Measurements from ENCODE around the gene GGA3. TPM values are rescaled to one million over a fixed set of nuclear protein-coding genes. Genes with fewer than 3 reads are reported as not detected.

Gene GGA3
- total and polyA plus RNA-seq, 10 of the 15 experiments (the other 5 are each of a cell fraction or from before 2014, with no cell fraction given), result 7.0 to 57.5 (median 34.0) TPM

DNA sequence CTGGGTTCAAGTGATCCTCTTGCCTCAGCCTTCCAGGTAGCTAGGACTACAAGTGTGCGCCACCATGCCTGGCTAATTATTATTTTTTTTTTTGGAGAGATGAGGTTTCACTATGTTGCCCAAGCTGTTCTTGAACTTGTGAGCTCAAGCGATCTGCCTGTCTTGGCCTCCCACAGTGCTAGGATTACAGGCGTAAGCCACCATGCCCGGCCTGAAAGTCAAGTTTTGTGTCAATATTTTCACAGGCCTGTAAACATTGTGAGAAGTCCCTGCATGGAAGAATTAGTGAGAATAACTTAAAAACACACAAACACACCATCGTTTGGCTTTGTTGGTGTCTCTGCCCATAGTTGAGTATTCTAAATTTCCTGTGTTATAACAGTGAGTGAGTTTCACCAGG lies 33.7 kb downstream of the GGA3 start:
- Histone ChIP-seq H3K27ac (ENCODE audit: control insufficient read depth, insufficient read depth) (no peak overlapping the region), H3K4me2 (ENCODE audit: control insufficient read depth, insufficient read depth) (no peak overlapping the region), H3K9ac (ENCODE audit: control insufficient read depth, insufficient read depth, low read length) (no peak overlapping the region), H3K4me1 (ENCODE audit: control insufficient read depth, insufficient read depth, low read length) (no peaks in the 10 kb centered on the region), H3K4me3 (no peak overlapping the region), H4K20me1 (ENCODE audit: control insufficient read depth, insufficient read depth) (no peaks in the 10 kb centered on the region), H3K36me3 (ENCODE audit: control insufficient read depth in 2 of 2, insufficient read depth in 2 of 2, low read length in 1 of 2) (peaks cover 37 to 40% of the 10 kb centered on the region in 2 experiments), H2AFZ (ENCODE audit: control insufficient read depth, low read depth, low read length) (no peak overlapping the region), H3K9me3 (replicated peaks; ENCODE audit: control insufficient read depth, insufficient read depth, low read length) (no peaks in the 10 kb centered on the region), H3K27me3 (replicated peaks in 1 of 2; ENCODE audit: control insufficient read depth in 2 of 2, insufficient read depth in 2 of 2, low read length in 1 of 2) (no peaks in the 10 kb centered on the region), H3K79me2 (ENCODE audit: control insufficient read depth, insufficient read depth, low read length) (no peaks in the 10 kb centered on the region)
- DNase-seq (ENCODE audit: low read depth, low spot score), result no peak
- no TSS peak for BruUV-seq (replicated peaks)
- in situ Hi-C loops (cut with MboI), result no loop called here
- intact Hi-C loops (cut with micrococcal nuclease; ENCODE audit: unreplicated experiment), result no loop called here
- ATAC-seq, result no peak
- ChIA-PET CTCF (interaction anchor here (1.0 to 1.3 kb wide), 2 partner anchors 13 to 26 kb away, joined by 3 to 5 read pairs; no protein-coding TSS in a partner anchor), SMC1A (ENCODE audit: uncharacterized antibody, unreplicated experiment) (no interaction called here), RAD21 (ENCODE audit: unreplicated experiment) (no interaction called here), POLR2A (no interaction called here)
- no peak for TF ChIP-seq CEBPB (IDR thresholded peaks at IDR 0.05; ENCODE audit: borderline replicate concordance in 1 of 2, low read depth in 2 of 2, low read length in 2 of 2)
- no peak for TF ChIP-seq ELK1 (IDR thresholded peaks at IDR 0.05; ENCODE audit: low read depth, low read length)
- TF ChIP-seq NR2F1 (conservative IDR thresholded peaks at IDR 0.05), result no peak
- TF ChIP-seq, protein P1, sequence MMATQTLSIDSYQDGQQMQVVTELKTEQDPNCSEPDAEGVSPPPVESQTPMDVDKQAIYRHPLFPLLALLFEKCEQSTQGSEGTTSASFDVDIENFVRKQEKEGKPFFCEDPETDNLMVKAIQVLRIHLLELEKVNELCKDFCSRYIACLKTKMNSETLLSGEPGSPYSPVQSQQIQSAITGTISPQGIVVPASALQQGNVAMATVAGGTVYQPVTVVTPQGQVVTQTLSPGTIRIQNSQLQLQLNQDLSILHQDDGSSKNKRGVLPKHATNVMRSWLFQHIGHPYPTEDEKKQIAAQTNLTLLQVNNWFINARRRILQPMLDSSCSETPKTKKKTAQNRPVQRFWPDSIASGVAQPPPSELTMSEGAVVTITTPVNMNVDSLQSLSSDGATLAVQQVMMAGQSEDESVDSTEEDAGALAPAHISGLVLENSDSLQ (IDR thresholded peaks at IDR 0.05), result no peak
- FAIRE-seq, result no peak
- 87% methylated on average over 5 of the region's 5 CpGs for WGBS (ENCODE audit: insufficient coverage, insufficient replicate concordance, low lambda C conversion rate, missing lambda C conversion rate)

DNA sequence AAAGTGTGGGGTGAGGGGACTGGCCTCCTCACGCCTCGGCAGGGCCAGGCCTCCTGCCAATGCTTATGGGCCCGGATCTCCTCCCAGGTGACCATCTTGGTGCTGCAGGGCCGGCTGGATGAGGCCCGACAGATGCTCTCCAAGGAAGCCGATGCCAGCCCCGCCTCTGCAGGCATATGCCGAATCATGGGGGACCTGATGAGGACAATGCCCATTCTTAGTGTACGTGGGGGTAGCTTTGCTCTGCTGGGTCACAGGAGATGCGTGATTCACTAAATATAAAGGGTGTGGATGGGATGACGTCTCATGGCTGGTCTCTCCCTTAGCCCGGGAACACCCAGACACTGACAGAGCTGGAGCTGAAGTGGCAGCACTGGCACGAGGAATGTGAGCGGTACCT lies 36.4 kb downstream of the GGA3 start:
- SMC1A ChIA-PET (ENCODE audit: uncharacterized antibody, unreplicated experiment), result no interaction called here
- no peak overlapping the region for H3K27ac ChIP-seq (ENCODE audit: control insufficient read depth, insufficient read depth)
- FAIRE-seq (no peak), DNase-seq (ENCODE audit: low read depth, low spot score) (no peak), ATAC-seq (no peak)
- intact Hi-C loops (cut with micrococcal nuclease; ENCODE audit: unreplicated experiment) (no loop called here), in situ Hi-C loops (cut with MboI) (no loop called here)
- CTCF ChIA-PET, result interaction anchor here (2.3 kb wide), 1 partner anchor 25 kb away, joined by 5 read pairs; no protein-coding TSS in a partner anchor
- RAD21 ChIA-PET (ENCODE audit: unreplicated experiment), result no interaction called here
- no peak overlapping the region for H2AFZ ChIP-seq (ENCODE audit: control insufficient read depth, low read depth, low read length)
- H3K79me2 ChIP-seq (ENCODE audit: control insufficient read depth, insufficient read depth, low read length), result no peaks in the 10 kb centered on the region
- no peaks in the 10 kb centered on the region for H3K4me1 ChIP-seq (ENCODE audit: control insufficient read depth, insufficient read depth, low read length)
- TSS peak; percentile 28 for BruUV-seq (replicated peaks)
- H3K9ac ChIP-seq (ENCODE audit: control insufficient read depth, insufficient read depth, low read length), result no peak overlapping the region
- no peaks in the 10 kb centered on the region for H3K27me3 ChIP-seq (replicated peaks in 1 of 2; ENCODE audit: control insufficient read depth in 2 of 2, insufficient read depth in 2 of 2, low read length in 1 of 2)
- TF ChIP-seq CBX3 (IDR thresholded peaks at IDR 0.05; ENCODE audit: borderline replicate concordance, low read depth) (no peak), ETV6 (conservative IDR thresholded peaks at IDR 0.05 in 1 of 2, IDR thresholded peaks at IDR 0.05 in 1 of 2; ENCODE audit: borderline replicate concordance in 1 of 2, low read depth in 1 of 2) (no peak), NRF1 (conservative IDR thresholded peaks at IDR 0.05; ENCODE audit: low read depth, low read length) (no peak), CEBPB (IDR thresholded peaks at IDR 0.05; ENCODE audit: borderline replicate concordance in 1 of 2, low read depth in 2 of 2, low read length in 2 of 2) (no peak), EED (IDR thresholded peaks at IDR 0.05; ENCODE audit: low read depth) (no peak)
- TF ChIP-seq, protein P1 (IDR thresholded peaks at IDR 0.05), result no peak
- TF ChIP-seq, protein P2, sequence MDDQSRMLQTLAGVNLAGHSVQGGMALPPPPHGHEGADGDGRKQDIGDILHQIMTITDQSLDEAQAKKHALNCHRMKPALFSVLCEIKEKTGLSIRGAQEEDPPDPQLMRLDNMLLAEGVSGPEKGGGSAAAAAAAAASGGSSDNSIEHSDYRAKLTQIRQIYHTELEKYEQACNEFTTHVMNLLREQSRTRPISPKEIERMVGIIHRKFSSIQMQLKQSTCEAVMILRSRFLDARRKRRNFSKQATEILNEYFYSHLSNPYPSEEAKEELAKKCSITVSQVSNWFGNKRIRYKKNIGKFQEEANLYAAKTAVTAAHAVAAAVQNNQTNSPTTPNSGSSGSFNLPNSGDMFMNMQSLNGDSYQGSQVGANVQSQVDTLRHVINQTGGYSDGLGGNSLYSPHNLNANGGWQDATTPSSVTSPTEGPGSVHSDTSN (IDR thresholded peaks at IDR 0.05; ENCODE audit: insufficient replicate concordance, low read depth, low read length), result no peak
- H3K36me3 ChIP-seq (ENCODE audit: control insufficient read depth in 2 of 2, insufficient read depth in 2 of 2, low read length in 1 of 2), result peaks cover 23 to 32% of the 10 kb centered on the region in 2 experiments
- POLR2A ChIA-PET, result no interaction called here
- no peak overlapping the region for H3K4me3 ChIP-seq
- H3K9me3 ChIP-seq (replicated peaks; ENCODE audit: control insufficient read depth, insufficient read depth, low read length), result no peaks in the 10 kb centered on the region
- H3K4me2 ChIP-seq (ENCODE audit: control insufficient read depth, insufficient read depth), result no peak overlapping the region
- 90% methylated on average over 14 of the region's 14 CpGs for WGBS (ENCODE audit: insufficient coverage, insufficient replicate concordance, low lambda C conversion rate, missing lambda C conversion rate)
- no peaks in the 10 kb centered on the region for H4K20me1 ChIP-seq (ENCODE audit: control insufficient read depth, insufficient read depth)

All from GM12878 (cell line).